Measurements from ENCODE around the gene PLEKHG2.

Gene PLEKHG2

GRCh38 chr19:39403331-39404312 lies 8.8 kb upstream of the PLEKHG2 start:
- Histone ChIP-seq H3K4me3 (ENCODE audit: low read length) (peak overlapping the region; percentile 61), H3K4me1 (ENCODE audit: control insufficient read depth, insufficient read depth, low read length) (peaks cover 65% of the 10 kb centered on the region), H3K36me3 (ENCODE audit: control insufficient read depth, insufficient read depth, low read length) (peaks cover 12% of the 10 kb centered on the region), H3K27me3 (ENCODE audit: control insufficient read depth, insufficient read depth, low read length) (no peaks in the 10 kb centered on the region), H3K9ac (ENCODE audit: low read length) (peak overlapping the region; percentile 98), H3K9me3 (ENCODE audit: control insufficient read depth, low read length) (no peaks in the 10 kb centered on the region)

DNA sequence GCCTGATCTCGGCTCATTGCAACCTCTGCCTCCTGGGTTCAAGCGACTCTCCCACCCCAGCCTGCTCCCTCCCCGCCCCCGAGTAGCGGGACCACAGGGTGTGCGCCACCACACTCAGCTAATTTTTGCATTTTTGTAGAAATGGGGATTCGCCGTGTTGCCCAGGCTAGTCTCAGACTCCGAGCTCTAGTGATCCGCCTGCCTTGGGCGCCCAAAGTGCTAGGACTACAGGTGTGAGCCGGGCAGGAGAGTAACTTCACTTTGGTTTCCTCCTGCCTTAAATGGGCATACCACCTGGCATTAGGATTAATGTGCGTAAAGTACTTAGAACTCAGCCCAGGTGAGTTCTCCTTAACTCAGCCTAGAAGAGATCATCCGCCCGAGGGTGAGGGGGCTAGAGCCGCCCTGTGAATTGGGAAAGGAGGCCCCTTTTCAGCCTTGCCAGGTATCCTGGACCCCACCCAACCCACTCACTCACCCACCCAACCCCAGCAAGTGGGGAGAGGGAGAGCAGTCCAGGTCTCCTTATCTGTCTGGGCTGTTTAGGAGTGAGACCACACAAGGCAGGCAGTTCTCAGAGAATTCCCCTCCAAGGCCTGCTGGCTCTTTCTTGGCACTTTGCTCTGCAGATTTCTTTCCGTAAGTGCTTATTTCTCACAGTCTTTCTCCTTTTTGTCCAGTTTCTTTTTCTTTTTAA lies 7.1 kb upstream of the PLEKHG2 start:
- no peaks in the 10 kb centered on the region for H3K9me3 ChIP-seq (ENCODE audit: control insufficient read depth, low read length)
- H3K27me3 ChIP-seq (ENCODE audit: control insufficient read depth, insufficient read depth, low read length): no peaks in the 10 kb centered on the region
- peaks cover 14% of the 10 kb centered on the region for H3K36me3 ChIP-seq (ENCODE audit: control insufficient read depth, insufficient read depth, low read length)
- H3K9ac ChIP-seq (ENCODE audit: low read length): peak overlapping the region; percentile 86
- H3K4me3 ChIP-seq (ENCODE audit: low read length): no peak overlapping the region
- peaks cover 51% of the 10 kb centered on the region for H3K4me1 ChIP-seq (ENCODE audit: control insufficient read depth, insufficient read depth, low read length)

DNA sequence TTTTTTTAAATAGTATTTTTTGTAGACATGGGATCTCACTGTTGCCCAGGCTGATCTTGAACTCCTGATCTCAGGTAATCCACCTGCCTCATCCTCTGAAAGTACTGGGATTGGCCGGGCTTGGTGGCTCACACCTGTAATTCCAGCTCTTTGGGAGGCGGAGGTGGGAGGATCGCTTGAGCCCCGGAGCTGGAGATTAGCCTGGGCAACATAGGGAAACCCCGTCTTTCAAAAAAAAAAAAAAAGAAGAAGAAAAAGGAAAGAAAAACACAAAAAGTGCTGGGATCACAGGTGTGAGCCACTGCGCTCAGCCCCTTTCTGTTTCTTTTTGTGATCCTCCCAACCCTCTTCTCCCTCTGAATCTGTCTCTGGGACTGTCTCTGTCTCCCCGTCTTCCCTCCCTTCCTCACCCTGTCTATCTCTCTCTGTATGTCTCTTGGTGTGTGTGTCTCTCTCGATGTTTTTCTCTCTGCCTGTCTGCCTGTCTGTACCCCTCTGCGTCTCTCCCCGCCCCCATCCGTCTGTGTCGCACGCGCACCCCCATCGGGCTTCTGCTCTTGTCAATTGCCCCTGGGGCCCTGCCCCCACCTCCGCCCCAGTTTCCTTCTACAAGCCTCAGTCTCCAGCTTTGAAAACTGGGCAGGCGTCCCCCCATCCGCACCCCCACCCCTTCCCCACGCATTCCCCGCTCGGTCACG lies 6.4 kb upstream of the PLEKHG2 start:
- Histone ChIP-seq H3K36me3 (ENCODE audit: control insufficient read depth, insufficient read depth, low read length) (peaks cover 14% of the 10 kb centered on the region), H3K27me3 (ENCODE audit: control insufficient read depth, insufficient read depth, low read length) (no peaks in the 10 kb centered on the region), H3K4me1 (ENCODE audit: control insufficient read depth, insufficient read depth, low read length) (peaks cover 51% of the 10 kb centered on the region), H3K4me3 (ENCODE audit: low read length) (peak overlapping the region; percentile 65), H3K9ac (ENCODE audit: low read length) (peak overlapping the region; percentile 86), H3K9me3 (ENCODE audit: control insufficient read depth, low read length) (no peaks in the 10 kb centered on the region)

GRCh38 chr19:39406656-39407409 lies 5.6 kb upstream of the PLEKHG2 start, which contains the start of gene ZFP36:
TSS of gene ZFP36 (plus strand) at chr19:39406847. CDS start at chr19:39406905, 58 bp downstream.
- Histone ChIP-seq H3K4me1 (ENCODE audit: control insufficient read depth, insufficient read depth, low read length) (peaks cover 49% of the 10 kb centered on the region), H3K9me3 (ENCODE audit: control insufficient read depth, low read length) (no peaks in the 10 kb centered on the region), H3K9ac (ENCODE audit: low read length) (peak within 1 kb of the TSS; percentile 99), H3K27me3 (ENCODE audit: control insufficient read depth, insufficient read depth, low read length) (no peaks in the 10 kb centered on the region), H3K4me3 (ENCODE audit: low read length) (peak within 1 kb of the TSS; percentile 95), H3K36me3 (ENCODE audit: control insufficient read depth, insufficient read depth, low read length) (peaks cover 14% of the 10 kb centered on the region)

DNA sequence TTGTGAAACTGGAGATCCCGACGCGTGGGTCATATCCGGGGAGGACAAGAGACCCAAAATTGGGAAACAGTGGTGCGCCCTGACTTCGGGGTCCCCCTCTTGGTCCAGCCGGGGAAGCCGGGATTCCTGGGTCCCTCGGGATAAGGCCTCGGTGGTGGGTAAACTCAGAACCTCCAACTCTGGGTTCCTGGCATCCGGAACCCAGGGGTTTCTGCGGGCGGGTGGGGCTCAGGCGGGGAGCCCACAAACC lies 5.1 kb upstream of the PLEKHG2 start:
- H3K9me3 ChIP-seq (ENCODE audit: control insufficient read depth, low read length): no peaks in the 10 kb centered on the region
- no peaks in the 10 kb centered on the region for H3K27me3 ChIP-seq (ENCODE audit: control insufficient read depth, insufficient read depth, low read length)
- peak overlapping the region; percentile 95 for H3K4me3 ChIP-seq (ENCODE audit: low read length)
- peaks cover 14% of the 10 kb centered on the region for H3K36me3 ChIP-seq (ENCODE audit: control insufficient read depth, insufficient read depth, low read length)
- H3K4me1 ChIP-seq (ENCODE audit: control insufficient read depth, insufficient read depth, low read length): peaks cover 44% of the 10 kb centered on the region
- H3K9ac ChIP-seq (ENCODE audit: low read length): peak overlapping the region; percentile 99

GRCh38 chr19:39407660-39408391 lies 4.6 kb upstream of the PLEKHG2 start:
- no peaks in the 10 kb centered on the region for H3K9me3 ChIP-seq (ENCODE audit: control insufficient read depth, low read length)
- H3K36me3 ChIP-seq (ENCODE audit: control insufficient read depth, insufficient read depth, low read length): peaks cover 14% of the 10 kb centered on the region
- H3K27me3 ChIP-seq (ENCODE audit: control insufficient read depth, insufficient read depth, low read length): peaks cover 5% of the 10 kb centered on the region
- H3K9ac ChIP-seq (ENCODE audit: low read length): peak overlapping the region; percentile 99
- H3K4me3 ChIP-seq (ENCODE audit: low read length): peak overlapping the region; percentile 95
- peaks cover 39% of the 10 kb centered on the region for H3K4me1 ChIP-seq (ENCODE audit: control insufficient read depth, insufficient read depth, low read length)

GRCh38 chr19:39408392-39409207 lies 3.9 kb upstream of the PLEKHG2 start:
- Histone ChIP-seq H3K9ac (ENCODE audit: low read length) (peak overlapping the region; percentile 99), H3K36me3 (ENCODE audit: control insufficient read depth, insufficient read depth, low read length) (peaks cover 14% of the 10 kb centered on the region), H3K4me3 (ENCODE audit: low read length) (peak overlapping the region; percentile 95), H3K9me3 (ENCODE audit: control insufficient read depth, low read length) (no peaks in the 10 kb centered on the region), H3K4me1 (ENCODE audit: control insufficient read depth, insufficient read depth, low read length) (peaks cover 33% of the 10 kb centered on the region), H3K27me3 (ENCODE audit: control insufficient read depth, insufficient read depth, low read length) (peaks cover 8% of the 10 kb centered on the region)

- Histone ChIP-seq H3K9ac (ENCODE audit: low read length) (peak overlapping the region; percentile 99), H3K36me3 (ENCODE audit: control insufficient read depth, insufficient read depth, low read length) (peaks cover 14% of the 10 kb centered on the region), H3K27me3 (ENCODE audit: control insufficient read depth, insufficient read depth, low read length) (peaks cover 8% of the 10 kb centered on the region), H3K9me3 (ENCODE audit: control insufficient read depth, low read length) (no peaks in the 10 kb centered on the region), H3K4me3 (ENCODE audit: low read length) (peak overlapping the region; percentile 44), H3K4me1 (ENCODE audit: control insufficient read depth, insufficient read depth, low read length) (peaks cover 34% of the 10 kb centered on the region)
Observed at GRCh38 chr19:39409208-39410016, 3.1 kb upstream of the PLEKHG2 start.

DNA sequence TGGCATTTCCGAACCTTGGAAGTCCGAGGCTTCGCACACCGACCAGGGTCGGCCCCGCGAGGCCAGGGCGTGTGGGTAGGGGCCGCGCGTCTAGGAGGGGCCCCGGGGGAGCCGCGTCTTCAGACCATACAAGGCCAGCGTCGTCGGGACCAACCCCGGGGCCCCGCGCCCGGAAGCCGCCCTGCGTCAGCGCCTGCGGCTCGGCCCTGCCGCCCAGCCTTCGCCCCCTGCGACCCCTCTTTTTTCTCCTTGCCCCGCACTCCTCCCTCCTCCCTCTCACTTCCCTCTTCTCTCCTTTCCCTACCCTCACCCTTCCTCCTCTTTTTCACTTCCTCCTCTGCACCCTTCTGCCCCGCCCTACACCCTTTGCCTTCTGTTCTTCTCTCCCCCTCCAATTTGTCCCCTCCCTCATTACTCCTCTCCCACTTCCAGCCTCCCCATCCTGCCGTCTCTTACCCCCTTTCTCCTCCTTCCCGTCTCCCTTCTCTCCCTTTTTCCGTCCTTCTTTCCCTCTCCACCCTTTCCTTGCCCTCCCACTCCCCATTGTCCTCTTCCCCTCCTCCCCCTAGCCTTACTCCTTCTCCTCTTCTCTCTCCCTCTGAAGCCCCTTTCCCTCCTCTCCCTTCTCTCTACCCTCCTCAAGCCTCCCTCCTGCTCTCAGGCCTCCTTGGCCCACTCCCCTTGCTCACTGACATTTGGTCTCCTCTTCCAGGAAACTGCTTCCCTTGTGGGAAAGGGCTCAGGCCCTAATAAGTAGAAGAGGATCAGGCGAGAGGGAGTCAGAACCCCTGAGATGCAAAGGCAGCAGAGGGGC lies 2.2 kb upstream of the PLEKHG2 start:
- H3K27me3 ChIP-seq (ENCODE audit: control insufficient read depth, insufficient read depth, low read length): peaks cover 8% of the 10 kb centered on the region
- H3K4me1 ChIP-seq (ENCODE audit: control insufficient read depth, insufficient read depth, low read length): peaks cover 37% of the 10 kb centered on the region

More for the DNA sequence above, 2.2 kb upstream of the PLEKHG2 start:
- peak overlapping the region; percentile 99 for H3K9ac ChIP-seq (ENCODE audit: low read length)
- peak overlapping the region; percentile 44 for H3K4me3 ChIP-seq (ENCODE audit: low read length)
- H3K36me3 ChIP-seq (ENCODE audit: control insufficient read depth, insufficient read depth, low read length): peaks cover 14% of the 10 kb centered on the region
- no peaks in the 10 kb centered on the region for H3K9me3 ChIP-seq (ENCODE audit: control insufficient read depth, low read length)
